ENCODE measurements around the gene KIF1B.

The KIF1B gene

GRCh38 chr1:10171995-10172669 is 38.2 kb upstream of the KIF1B start:
- Histone ChIP-seq H3K9ac (ENCODE audit: low read length) (no peak overlapping the region), H3K4me2 (ENCODE audit: low read depth, low read length, poor library complexity, severe bottlenecking) (no peak overlapping the region), H3K9me2 (replicated peaks; ENCODE audit: insufficient read depth, low read length) (no peaks in the 10 kb centered on the region), H3K9me3 (ENCODE audit: insufficient read depth, low read length) (no peaks in the 10 kb centered on the region), H3K36me3 (ENCODE audit: low read length) (no peaks in the 10 kb centered on the region), H3K79me2 (ENCODE audit: insufficient read depth, low read length) (no peaks in the 10 kb centered on the region), H3K27me3 (ENCODE audit: low read length) (no peaks in the 10 kb centered on the region), H4K20me1 (ENCODE audit: low read depth, low read length) (no peaks in the 10 kb centered on the region), H2AFZ (ENCODE audit: low read depth, low read length, severe bottlenecking) (no peak overlapping the region), H3F3A (ENCODE audit: insufficient read depth) (no peaks in the 10 kb centered on the region), H3K27ac (ENCODE audit: low read depth, low read length) (no peak overlapping the region), H3K4me3 (ENCODE audit: insufficient read depth, low read length, poor library complexity, severe bottlenecking) (no peak overlapping the region)
- TF ChIP-seq CTCF (IDR thresholded peaks at IDR 0.05; ENCODE audit: insufficient read depth, low read length, poor library complexity, severe bottlenecking), result no peak
- no peak for TF ChIP-seq EZH2phosphoT487 (conservative IDR thresholded peaks at IDR 0.05; ENCODE audit: low read length)

- no peaks in the 10 kb centered on the region for H3K79me2 ChIP-seq (ENCODE audit: insufficient read depth, low read length)
- no peak overlapping the region for H3K4me3 ChIP-seq (ENCODE audit: insufficient read depth, low read length, poor library complexity, severe bottlenecking)
- H4K20me1 ChIP-seq (ENCODE audit: low read depth, low read length), result no peaks in the 10 kb centered on the region
- H3K9me3 ChIP-seq (ENCODE audit: insufficient read depth, low read length), result no peaks in the 10 kb centered on the region
- no peaks in the 10 kb centered on the region for H3K36me3 ChIP-seq (ENCODE audit: low read length)
- H3K9ac ChIP-seq (ENCODE audit: low read length), result no peak overlapping the region
- H3K27me3 ChIP-seq (ENCODE audit: low read length), result no peaks in the 10 kb centered on the region
- H3K4me2 ChIP-seq (ENCODE audit: low read depth, low read length, poor library complexity, severe bottlenecking), result no peak overlapping the region
- TF ChIP-seq EZH2phosphoT487 (conservative IDR thresholded peaks at IDR 0.05; ENCODE audit: low read length) (no peak), CTCF (IDR thresholded peaks at IDR 0.05; ENCODE audit: insufficient read depth, low read length, poor library complexity, severe bottlenecking) (no peak)
- no peak overlapping the region for H2AFZ ChIP-seq (ENCODE audit: low read depth, low read length, severe bottlenecking)
- H3K9me2 ChIP-seq (replicated peaks; ENCODE audit: insufficient read depth, low read length), result no peaks in the 10 kb centered on the region
- no peak overlapping the region for H3K27ac ChIP-seq (ENCODE audit: low read depth, low read length)
- H3F3A ChIP-seq (ENCODE audit: insufficient read depth), result no peaks in the 10 kb centered on the region
Observed at GRCh38 chr1:10173582-10173981, 36.8 kb upstream of the KIF1B start.

- no peaks in the 10 kb centered on the region for H3F3A ChIP-seq (ENCODE audit: insufficient read depth)
- no peak overlapping the region for H3K4me3 ChIP-seq (ENCODE audit: insufficient read depth, low read length, poor library complexity, severe bottlenecking)
- no peaks in the 10 kb centered on the region for H3K9me3 ChIP-seq (ENCODE audit: insufficient read depth, low read length)
- H3K4me2 ChIP-seq (ENCODE audit: low read depth, low read length, poor library complexity, severe bottlenecking), result no peak overlapping the region
- H3K79me2 ChIP-seq (ENCODE audit: insufficient read depth, low read length), result no peaks in the 10 kb centered on the region
- H3K9ac ChIP-seq (ENCODE audit: low read length), result no peak overlapping the region
- no peak overlapping the region for H3K27ac ChIP-seq (ENCODE audit: low read depth, low read length)
- no peak overlapping the region for H2AFZ ChIP-seq (ENCODE audit: low read depth, low read length, severe bottlenecking)
- no peaks in the 10 kb centered on the region for H3K36me3 ChIP-seq (ENCODE audit: low read length)
- no peak for TF ChIP-seq EZH2phosphoT487 (conservative IDR thresholded peaks at IDR 0.05; ENCODE audit: low read length)
- no peak for TF ChIP-seq CTCF (IDR thresholded peaks at IDR 0.05; ENCODE audit: insufficient read depth, low read length, poor library complexity, severe bottlenecking)
- H3K27me3 ChIP-seq (ENCODE audit: low read length), result no peaks in the 10 kb centered on the region
- no peaks in the 10 kb centered on the region for H3K9me2 ChIP-seq (replicated peaks; ENCODE audit: insufficient read depth, low read length)
- H4K20me1 ChIP-seq (ENCODE audit: low read depth, low read length), result no peaks in the 10 kb centered on the region
Observed at GRCh38 chr1:10177876-10178275, 32.5 kb upstream of the KIF1B start.
